IPS-20b (cell line): Measurements from ENCODE around the gene ADAM10.

Source experiments
- H3K27ac ChIP-seq: one replicate; pipeline ENCODE4 v1.5.1; 2013; ENCODE audit warnings: low read length
- H3K27me3 ChIP-seq: 2 replicates; pipeline ENCODE4 v1.6.1; 2013; ENCODE audit warnings: mild to moderate bottlenecking, low read length, inconsistent platforms; ENCODE audit not compliant: insufficient read depth
- H3K36me3 ChIP-seq: 2 replicates; pipeline ENCODE4 v1.6.1; 2013; ENCODE audit warnings: low read depth, mild to moderate bottlenecking, inconsistent platforms, low read length, moderate library complexity; ENCODE audit not compliant: insufficient read depth
- H3K4me1 ChIP-seq: 2 replicates; pipeline ENCODE4 v1.6.1; 2013; ENCODE audit warnings: mild to moderate bottlenecking, control low read depth, inconsistent platforms, low read length, moderate library complexity; ENCODE audit not compliant: insufficient read depth
- H3K4me3 ChIP-seq: 2 replicates; pipeline ENCODE4 v1.5.1; 2013; ENCODE audit warnings: mild to moderate bottlenecking, low read length, inconsistent platforms
- H3K9ac ChIP-seq: 2 replicates; pipeline ENCODE4 v1.6.1; 2013; ENCODE audit warnings: low read depth, mild to moderate bottlenecking, inconsistent platforms, low read length, moderate library complexity
- H3K9me3 ChIP-seq: 2 replicates; pipeline ENCODE4 v1.6.1; 2013; ENCODE audit warnings: mild to moderate bottlenecking, low read depth, low read length, inconsistent platforms; ENCODE audit not compliant: insufficient read depth

The ADAM10 gene

GRCh38 chr15:58749532-58750337 lies at the start of gene ADAM10:
Gene ADAM10, minus strand, starts transcription at chr15:58749707. Its CDS starts 173 bp downstream, at chr15:58749534.
- Histone ChIP-seq H3K27ac (peak within 1 kb of the TSS; percentile 94), H3K4me3 (peak within 1 kb of the TSS; percentile 94), H3K4me1 (peaks cover 9% of the 10 kb centered on the region; the same call in 1 of the 2 replicates), H3K36me3 (no peaks in the 10 kb centered on the region), H3K9ac (peak within 1 kb of the TSS; percentile 92), H3K27me3 (no peaks in the 10 kb centered on the region), H3K9me3 (no peaks in the 10 kb centered on the region)

GRCh38 chr15:58797505-58797904 lies 48.0 kb upstream of the ADAM10 start:
- Histone ChIP-seq H3K27ac (no peak overlapping the region), H3K36me3 (no peaks in the 10 kb centered on the region; the same call in 1 of the 2 replicates), H3K9me3 (no peaks in the 10 kb centered on the region), H3K4me3 (no peak overlapping the region), H3K4me1 (no peaks in the 10 kb centered on the region; the same call in 1 of the 2 replicates), H3K27me3 (no peaks in the 10 kb centered on the region), H3K9ac (no peak overlapping the region)

GRCh38 chr15:58795825-58796224 lies 46.3 kb upstream of the ADAM10 start:
- no peak overlapping the region for H3K27ac ChIP-seq
- H3K4me3 ChIP-seq, result no peak overlapping the region
- no peaks in the 10 kb centered on the region for H3K9me3 ChIP-seq
- no peaks in the 10 kb centered on the region for H3K27me3 ChIP-seq
- no peaks in the 10 kb centered on the region; the same call in 1 of the 2 replicates for H3K36me3 ChIP-seq
- no peaks in the 10 kb centered on the region; the same call in 1 of the 2 replicates for H3K4me1 ChIP-seq
- H3K9ac ChIP-seq, result no peak overlapping the region

- Histone ChIP-seq H3K4me1 (no peaks in the 10 kb centered on the region; the same call in 1 of the 2 replicates), H3K4me3 (no peak overlapping the region), H3K27me3 (no peaks in the 10 kb centered on the region), H3K36me3 (0 out of 2 replicates have a peak, but pooled peaks cover 4% of the 10 kb centered on the region), H3K9ac (no peak overlapping the region), H3K9me3 (no peaks in the 10 kb centered on the region), H3K27ac (no peak overlapping the region)
These were observed 44.4 kb upstream of the ADAM10 start for GRCh38 chr15:58793862-58794261.

GRCh38 chr15:58788056-58788710 lies 38.7 kb upstream of the ADAM10 start:
- H3K9me3 ChIP-seq, result no peaks in the 10 kb centered on the region
- no peaks in the 10 kb centered on the region for H3K4me1 ChIP-seq
- H3K27ac ChIP-seq, result no peak overlapping the region
- no peaks in the 10 kb centered on the region for H3K27me3 ChIP-seq
- no peak overlapping the region for H3K4me3 ChIP-seq
- 0 out of 2 replicates have a peak, but pooled peaks cover 8% of the 10 kb centered on the region for H3K36me3 ChIP-seq
- no peak overlapping the region for H3K9ac ChIP-seq

GRCh38 chr15:58785355-58785754 lies 35.8 kb upstream of the ADAM10 start:
- Histone ChIP-seq H3K9me3 (no peaks in the 10 kb centered on the region), H3K9ac (no peak overlapping the region), H3K36me3 (0 out of 2 replicates have a peak, but pooled peaks cover 5% of the 10 kb centered on the region), H3K27me3 (no peaks in the 10 kb centered on the region), H3K4me1 (no peaks in the 10 kb centered on the region), H3K27ac (no peak overlapping the region), H3K4me3 (no peak overlapping the region)

- Histone ChIP-seq H3K27ac (no peak overlapping the region), H3K9ac (no peak overlapping the region), H3K4me3 (no peak overlapping the region), H3K4me1 (no peaks in the 10 kb centered on the region), H3K36me3 (no peaks in the 10 kb centered on the region), H3K27me3 (no peaks in the 10 kb centered on the region), H3K9me3 (no peaks in the 10 kb centered on the region)
These were observed 30.0 kb upstream of the ADAM10 start for GRCh38 chr15:58779554-58779953.

- H3K4me3 ChIP-seq, result no peak overlapping the region
- no peaks in the 10 kb centered on the region for H3K27me3 ChIP-seq
- H3K4me1 ChIP-seq, result peaks cover 12% of the 10 kb centered on the region; the same call in 1 of the 2 replicates
- no peaks in the 10 kb centered on the region for H3K9me3 ChIP-seq
- H3K27ac ChIP-seq, result no peak overlapping the region
- no peak overlapping the region for H3K9ac ChIP-seq
- no peaks in the 10 kb centered on the region for H3K36me3 ChIP-seq
These were observed 27.6 kb upstream of the ADAM10 start for GRCh38 chr15:58777107-58777506.

- no peaks in the 10 kb centered on the region for H3K9me3 ChIP-seq
- H3K4me1 ChIP-seq, result peaks cover 13% of the 10 kb centered on the region; the same call in 1 of the 2 replicates
- no peak overlapping the region for H3K9ac ChIP-seq
- no peak overlapping the region for H3K4me3 ChIP-seq
- no peaks in the 10 kb centered on the region for H3K36me3 ChIP-seq
- no peak overlapping the region for H3K27ac ChIP-seq
- no peaks in the 10 kb centered on the region for H3K27me3 ChIP-seq
These were observed 25.9 kb upstream of the ADAM10 start for GRCh38 chr15:58775402-58775801.

- no peaks in the 10 kb centered on the region for H3K36me3 ChIP-seq
- no peaks in the 10 kb centered on the region for H3K27me3 ChIP-seq
- H3K4me1 ChIP-seq, result peaks cover 18% of the 10 kb centered on the region; the same call in 1 of the 2 replicates
- H3K9ac ChIP-seq, result no peak overlapping the region; the same call in 1 of the 2 replicates
- peak overlapping the region; percentile 96 for H3K4me3 ChIP-seq
- no peaks in the 10 kb centered on the region for H3K9me3 ChIP-seq
- no peak overlapping the region for H3K27ac ChIP-seq
These were observed 23.5 kb upstream of the ADAM10 start for GRCh38 chr15:58773024-58773423.

- Histone ChIP-seq H3K9ac (peak overlapping the region; percentile 80; the same call in 1 of the 2 replicates), H3K4me1 (peaks cover 18% of the 10 kb centered on the region; the same call in 1 of the 2 replicates), H3K27ac (no peak overlapping the region), H3K27me3 (no peaks in the 10 kb centered on the region), H3K9me3 (no peaks in the 10 kb centered on the region), H3K36me3 (no peaks in the 10 kb centered on the region), H3K4me3 (peak overlapping the region; percentile 96)
These were observed 22.2 kb upstream of the ADAM10 start for GRCh38 chr15:58771621-58772250.
